IMR-90 (cell line): ENCODE measurements around the gene CDH13. TPM values are rescaled to one million over a fixed set of nuclear protein-coding genes. Genes with fewer than 3 reads are reported as not detected.

Experiments used
- ATAC-seq: fragments of 200-7000 bp; cut with Tn5 transposase; 2 replicates; pipeline ENCODE4 v1.9.1; 2020; ENCODE audit warnings: low read depth, mild to moderate bottlenecking, moderate library complexity
- BruUV-seq: library from RNA; stranded (reverse); fragments of 400-500 nt; replicated peaks from 2 replicates; lab custom pipeline; 2021; lab: Mats Ljungman, UMichigan
- CTCF ChIA-PET: fragments of 300-600 bp; formaldehyde crosslinking; extraction: SDS; loops from one replicate; lab custom pipeline; 2021; ENCODE audit warnings: antibody characterized with exemption; lab: Yijun Ruan, JAX
- POLR2A ChIA-PET: fragments of 300-600 bp; sonication (Branson Sonifier 250); formaldehyde crosslinking; loops from one replicate; lab custom pipeline; 2022; ENCODE audit warnings: antibody characterized with exemption; ENCODE audit not compliant: unreplicated experiment; lab: Charles Lee
- DNase-seq: peaks from one replicate; pipeline ENCODE4 v3.0.0; 2013
- H2AFZ ChIP-seq: replicated peaks from 2 replicates; pipeline ENCODE3; 2013; ENCODE audit warnings: low read length, mild to moderate bottlenecking; ENCODE audit not compliant: poor library complexity
- H2AK5ac ChIP-seq: 2 replicates; pipeline ENCODE4 v1.6.1; 2013; ENCODE audit warnings: low read depth, low read length, inconsistent platforms
- H2AK9ac ChIP-seq: replicated peaks from 2 replicates; pipeline ENCODE3; 2013; ENCODE audit warnings: mild to moderate bottlenecking, low read depth, low read length, moderate library complexity; ENCODE audit not compliant: poor library complexity
- H2BK120ac ChIP-seq: 2 replicates; pipeline ENCODE4 v1.6.1; 2013; ENCODE audit warnings: low read depth, low read length, inconsistent platforms
- H2BK15ac ChIP-seq: 3 replicates; pipeline ENCODE4 v1.6.1; 2013; ENCODE audit warnings: low read depth, low read length, inconsistent platforms
- H2BK20ac ChIP-seq: 2 replicates; pipeline ENCODE4 v1.6.1; 2013; ENCODE audit warnings: low read depth, mild to moderate bottlenecking, inconsistent platforms, low read length, moderate library complexity
- H2BK5ac ChIP-seq: 2 replicates; pipeline ENCODE4 v1.6.1; 2013; ENCODE audit warnings: mild to moderate bottlenecking, low read depth, low read length, inconsistent platforms; ENCODE audit not compliant: poor library complexity, severe bottlenecking
- H3K14ac ChIP-seq: replicated peaks from 2 replicates; pipeline ENCODE4 v1.6.1; 2013; ENCODE audit warnings: low read depth, low read length, inconsistent platforms
- H3K18ac ChIP-seq: 2 replicates; pipeline ENCODE4 v1.6.1; 2013; ENCODE audit warnings: low read depth, low read length, control low read depth
- H3K23ac ChIP-seq: 2 replicates; pipeline ENCODE4 v1.6.1; 2013; ENCODE audit warnings: low read depth, low read length, inconsistent platforms
- H3K27ac ChIP-seq: 2 replicates; pipeline ENCODE4 v1.5.1; 2013; ENCODE audit warnings: mild to moderate bottlenecking, control low read depth, low read length; ENCODE audit not compliant: insufficient read depth
- H3K27me3 ChIP-seq: 2 replicates; pipeline ENCODE4 v1.6.1; 2013; ENCODE audit warnings: low read length; ENCODE audit not compliant: control insufficient read depth, insufficient read depth
- H3K36me3 ChIP-seq: 2 replicates; pipeline ENCODE4 v1.6.1; 2013; ENCODE audit warnings: low read length, mixed read lengths; ENCODE audit not compliant: control insufficient read depth, insufficient read depth
- H3K4ac ChIP-seq: 2 replicates; pipeline ENCODE4 v1.6.1; 2013; ENCODE audit warnings: low read depth, low read length, inconsistent platforms
- H3K4me1 ChIP-seq: 2 replicates; pipeline ENCODE4 v1.6.1; 2013; ENCODE audit warnings: low read length, mixed read lengths; ENCODE audit not compliant: control insufficient read depth, insufficient read depth
- H3K4me2 ChIP-seq: 2 replicates; pipeline ENCODE4 v1.6.1; 2013; ENCODE audit warnings: low read depth, mild to moderate bottlenecking, control low read depth, low read length, moderate library complexity
- H3K4me3 ChIP-seq: 2 replicates; pipeline ENCODE4 v1.5.1; 2013; ENCODE audit warnings: low read depth, mild to moderate bottlenecking, control low read depth, low read length, moderate library complexity; ENCODE audit not compliant: insufficient read depth
- H3K56ac ChIP-seq: 2 replicates; pipeline ENCODE4 v1.6.1; 2013; ENCODE audit warnings: low read length, inconsistent platforms; ENCODE audit not compliant: insufficient read depth; ENCODE audit errors: extremely low read depth
- H3K79me1 ChIP-seq, 2 experiments: 2 replicates each; pipeline ENCODE4 v1.6.1; 2013; ENCODE audit warnings: low read length in 2 of 2, inconsistent platforms in 1 of 2, low read depth in 1 of 2
- H3K9ac ChIP-seq: 2 replicates; pipeline ENCODE4 v1.6.1; 2013; ENCODE audit warnings: low read depth, low read length, control low read depth
- H3K9me1 ChIP-seq: 2 replicates; pipeline ENCODE4 v1.6.1; 2013; ENCODE audit warnings: low read length, inconsistent platforms; ENCODE audit not compliant: insufficient read depth
- H3K9me3 ChIP-seq: 2 replicates; pipeline ENCODE4 v1.6.1; 2013; ENCODE audit warnings: low read length; ENCODE audit not compliant: control insufficient read depth, insufficient read depth
- H4K20me1 ChIP-seq: 2 replicates; pipeline ENCODE4 v1.6.1; 2013; ENCODE audit warnings: low read length, inconsistent platforms; ENCODE audit not compliant: insufficient read depth
- H4K5ac ChIP-seq: 2 replicates; pipeline ENCODE4 v1.6.1; 2013; ENCODE audit warnings: mild to moderate bottlenecking, low read depth, low read length, control low read depth
- H4K8ac ChIP-seq, 2 experiments: 2 replicates each; pipeline ENCODE4 v1.6.1; 2013; ENCODE audit warnings: low read depth in 2 of 2, low read length in 2 of 2, control low read depth in 1 of 2, inconsistent platforms in 1 of 2
- H4K91ac ChIP-seq: 2 replicates; pipeline ENCODE4 v1.6.1; 2013; ENCODE audit warnings: low read depth, low read length, inconsistent platforms; ENCODE audit not compliant: insufficient read depth
- BHLHE40 ChIP-seq: fragments of 150-350 bp; IDR thresholded peaks from 2 replicates; pipeline ENCODE4 v1.6.1; 2016; ENCODE audit warnings: mild to moderate bottlenecking, low read depth, low read length
- CEBPB ChIP-seq: IDR thresholded peaks from 2 replicates; pipeline ENCODE4 v1.6.1; 2012; ENCODE audit warnings: low read depth, low read length, improper control_type of control experiment
- CHD1 ChIP-seq: IDR thresholded peaks from 2 replicates; pipeline ENCODE4 v1.6.1; 2012; ENCODE audit warnings: low read depth, low read length, improper control_type of control experiment
- FOS ChIP-seq: fragments of 150-350 bp; IDR thresholded peaks from 2 replicates; pipeline ENCODE4 v1.6.1; 2016; ENCODE audit warnings: low read depth, low read length
- MAFK ChIP-seq: IDR thresholded peaks from 2 replicates; pipeline ENCODE4 v1.6.1; 2012; ENCODE audit warnings: low read depth, low read length, improper control_type of control experiment
- MAZ ChIP-seq: IDR thresholded peaks from 2 replicates; pipeline ENCODE4 v1.6.1; 2012; ENCODE audit warnings: low read depth, mild to moderate bottlenecking, low read length, improper control_type of control experiment, moderate library complexity, borderline replicate concordance
- MXI1 ChIP-seq: IDR thresholded peaks from 2 replicates; pipeline ENCODE4 v1.6.1; 2012; ENCODE audit warnings: low read depth, mild to moderate bottlenecking, low read length, moderate library complexity, borderline replicate concordance
- NFE2L2 ChIP-seq: fragments of 150-350 bp; IDR thresholded peaks from 2 replicates; pipeline ENCODE4 v1.6.1; 2016; ENCODE audit warnings: low read depth, mild to moderate bottlenecking, low read length
- POLR2A ChIP-seq: IDR thresholded peaks from 2 replicates; pipeline ENCODE4 v1.6.1; 2012; ENCODE audit warnings: mild to moderate bottlenecking, low read depth, low read length
- RAD21 ChIP-seq: IDR thresholded peaks from 2 replicates; pipeline ENCODE4 v1.6.1; 2012; ENCODE audit warnings: low read length, improper control_type of control experiment
- RCOR1 ChIP-seq: IDR thresholded peaks from 2 replicates; pipeline ENCODE4 v1.6.1; 2012; ENCODE audit warnings: mild to moderate bottlenecking, low read length, improper control_type of control experiment; ENCODE audit not compliant: insufficient replicate concordance
- RFX5 ChIP-seq: IDR thresholded peaks from 2 replicates; pipeline ENCODE4 v1.8.0; 2012; ENCODE audit warnings: low read depth, mild to moderate bottlenecking, low read length, moderate library complexity
- SMC3 ChIP-seq: fragments of 150-350 bp; IDR thresholded peaks from 2 replicates; pipeline ENCODE4 v1.6.1; 2016; ENCODE audit warnings: low read depth, mild to moderate bottlenecking, antibody characterized with exemption, low read length, moderate library complexity
- WGBS, 2 experiments: methylation state at CpG; one replicate each; pipeline versions ENCODE4 v1.1.5 to v1.1.7; 2013; ENCODE audit warnings: missing lambda C conversion rate in 2 of 2; ENCODE audit not compliant: insufficient read length in 1 of 2; ENCODE audit errors: extremely low coverage in 2 of 2; 5-methylcytosine and 5-hydroxymethylcytosine counted together
- dilution Hi-C: fragments of 300-500 bp; cut with HindIII; formaldehyde crosslinking; loops from one replicate; pipeline ENCODE4 v1.14.3; 2018; ENCODE audit warnings: low sequenced_read_pairs; ENCODE audit not compliant: unreplicated experiment
- in situ Hi-C: fragments of 300-500 bp; cut with MboI; formaldehyde crosslinking; loops from 3 replicates; pipeline ENCODE4 v1.14.3; 2019; ENCODE audit warnings: low sequenced_read_pairs, inconsistent platforms, mixed read lengths
- intact Hi-C: fragments of 100-400 bp; cut with micrococcal nuclease; formaldehyde crosslinking; loops from 2 replicates; pipeline ENCODE4 v1.10.0; 2022
- polyA plus RNA-seq, 3 experiments: library from polyadenylated mRNA; depleted of rRNA; stranded (reverse); fragments of >200 nt; gene quantifications; 2 replicates each; pipeline ENCODE4 v1.2.3, GENCODE V29; 2012; ENCODE audit warnings: low replicate concordance in 1 of 3
- total RNA-seq: library from RNA; depleted of rRNA; stranded (reverse); fragments of >200 nt; gene quantifications from 2 replicates; pipeline ENCODE4 v1.2.3, GENCODE V29; 2012
- TF ChIP-seq, protein P1 (sequence below): fragments of 150-350 bp; IDR thresholded peaks from 2 replicates; pipeline ENCODE4 v1.6.1; 2017; ENCODE audit warnings: mild to moderate bottlenecking, antibody characterized with exemption, low read length, low read depth
- TF ChIP-seq, protein P2 (sequence below): conservative IDR thresholded peaks from 2 replicates; pipeline ENCODE4 v1.5.1; 2012; ENCODE audit warnings: mild to moderate bottlenecking, low read depth, low read length, improper control_type of control experiment
- TF ChIP-seq, protein P3 (sequence below): fragments of 150-350 bp; IDR thresholded peaks from 2 replicates; pipeline ENCODE4 v1.6.1; 2016; ENCODE audit warnings: low read depth, mild to moderate bottlenecking, low read length, moderate library complexity, borderline replicate concordance

Gene CDH13
- total and polyA plus RNA-seq, 2 of the 4 experiments (the other 2 are of a cell fraction), result 61.6 to 74.7 TPM

DNA sequence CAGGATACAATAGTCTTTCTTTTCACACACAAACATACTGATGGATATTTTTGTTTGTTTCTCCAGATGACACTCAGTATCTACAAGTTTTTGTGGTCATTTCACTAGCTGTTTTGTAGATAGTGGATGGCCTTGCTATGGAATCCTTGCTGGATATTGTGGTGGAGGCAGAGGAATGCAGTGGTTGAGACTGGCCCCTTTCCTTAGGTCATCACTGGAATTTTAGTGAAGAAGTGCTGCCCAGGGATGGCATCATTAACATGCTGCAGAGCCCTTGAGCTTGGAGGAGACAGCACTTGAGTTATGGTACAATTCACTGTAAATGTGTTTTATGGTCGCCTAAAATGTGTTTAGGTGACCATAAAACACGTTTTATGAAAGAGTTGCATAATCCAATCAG, 725.1 kb downstream of the CDH13 start:
- no peak overlapping the region for H2BK15ac ChIP-seq
- no peak overlapping the region for H4K8ac ChIP-seq
- ChIA-PET CTCF (interaction anchor here (1.5 kb wide), 1 partner anchor 721 kb away, joined by 6 read pairs; no protein-coding TSS in a partner anchor), POLR2A (no interaction called here)
- no peaks in the 10 kb centered on the region for H3K4me1 ChIP-seq
- H4K20me1 ChIP-seq, result no peaks in the 10 kb centered on the region
- no peak overlapping the region for H3K23ac ChIP-seq
- no peak overlapping the region for H3K4me3 ChIP-seq
- no peak overlapping the region for H2BK20ac ChIP-seq
- H3K27me3 ChIP-seq, result no peaks in the 10 kb centered on the region
- no CpG with 5 or more reads among the region's 2 CpGs for WGBS, 2 experiments
- H3K9ac ChIP-seq, result no peak overlapping the region
- H2AK5ac ChIP-seq, result no peak overlapping the region
- H2BK120ac ChIP-seq, result no peak overlapping the region
- H3K18ac ChIP-seq, result no peak overlapping the region
- no TSS peak for BruUV-seq
- DNase-seq, result peak; percentile 20
- H3K36me3 ChIP-seq, result no peaks in the 10 kb centered on the region
- H2BK5ac ChIP-seq, result no peak overlapping the region
- H4K91ac ChIP-seq, result no peak overlapping the region
- H3K14ac ChIP-seq, result no peak overlapping the region
- H3K79me1 ChIP-seq, result no peaks in the 10 kb centered on the region; a peak in 1 of 4 replicates
- H3K27ac ChIP-seq, result no peak overlapping the region
- intact Hi-C loops, result loop anchor here (10.0 kb wide), 2 partner anchors 217 to 727 kb away; partner anchors contain the start of gene CDH13
- H2AK9ac ChIP-seq, result no peak overlapping the region
- TF ChIP-seq POLR2A, result no peak
- no peak for TF ChIP-seq CHD1
- TF ChIP-seq SMC3, result no peak
- no peak for TF ChIP-seq BHLHE40
- TF ChIP-seq MAZ, result no peak
- TF ChIP-seq MXI1, result no peak
- TF ChIP-seq FOS, result no peak
- TF ChIP-seq, protein P1, sequence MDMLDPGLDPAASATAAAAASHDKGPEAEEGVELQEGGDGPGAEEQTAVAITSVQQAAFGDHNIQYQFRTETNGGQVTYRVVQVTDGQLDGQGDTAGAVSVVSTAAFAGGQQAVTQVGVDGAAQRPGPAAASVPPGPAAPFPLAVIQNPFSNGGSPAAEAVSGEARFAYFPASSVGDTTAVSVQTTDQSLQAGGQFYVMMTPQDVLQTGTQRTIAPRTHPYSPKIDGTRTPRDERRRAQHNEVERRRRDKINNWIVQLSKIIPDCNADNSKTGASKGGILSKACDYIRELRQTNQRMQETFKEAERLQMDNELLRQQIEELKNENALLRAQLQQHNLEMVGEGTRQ, result no peak
- TF ChIP-seq, protein P2, sequence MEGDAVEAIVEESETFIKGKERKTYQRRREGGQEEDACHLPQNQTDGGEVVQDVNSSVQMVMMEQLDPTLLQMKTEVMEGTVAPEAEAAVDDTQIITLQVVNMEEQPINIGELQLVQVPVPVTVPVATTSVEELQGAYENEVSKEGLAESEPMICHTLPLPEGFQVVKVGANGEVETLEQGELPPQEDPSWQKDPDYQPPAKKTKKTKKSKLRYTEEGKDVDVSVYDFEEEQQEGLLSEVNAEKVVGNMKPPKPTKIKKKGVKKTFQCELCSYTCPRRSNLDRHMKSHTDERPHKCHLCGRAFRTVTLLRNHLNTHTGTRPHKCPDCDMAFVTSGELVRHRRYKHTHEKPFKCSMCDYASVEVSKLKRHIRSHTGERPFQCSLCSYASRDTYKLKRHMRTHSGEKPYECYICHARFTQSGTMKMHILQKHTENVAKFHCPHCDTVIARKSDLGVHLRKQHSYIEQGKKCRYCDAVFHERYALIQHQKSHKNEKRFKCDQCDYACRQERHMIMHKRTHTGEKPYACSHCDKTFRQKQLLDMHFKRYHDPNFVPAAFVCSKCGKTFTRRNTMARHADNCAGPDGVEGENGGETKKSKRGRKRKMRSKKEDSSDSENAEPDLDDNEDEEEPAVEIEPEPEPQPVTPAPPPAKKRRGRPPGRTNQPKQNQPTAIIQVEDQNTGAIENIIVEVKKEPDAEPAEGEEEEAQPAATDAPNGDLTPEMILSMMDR, result no peak
- TF ChIP-seq RFX5, result no peak
- TF ChIP-seq MAFK, result no peak
- TF ChIP-seq, protein P3, sequence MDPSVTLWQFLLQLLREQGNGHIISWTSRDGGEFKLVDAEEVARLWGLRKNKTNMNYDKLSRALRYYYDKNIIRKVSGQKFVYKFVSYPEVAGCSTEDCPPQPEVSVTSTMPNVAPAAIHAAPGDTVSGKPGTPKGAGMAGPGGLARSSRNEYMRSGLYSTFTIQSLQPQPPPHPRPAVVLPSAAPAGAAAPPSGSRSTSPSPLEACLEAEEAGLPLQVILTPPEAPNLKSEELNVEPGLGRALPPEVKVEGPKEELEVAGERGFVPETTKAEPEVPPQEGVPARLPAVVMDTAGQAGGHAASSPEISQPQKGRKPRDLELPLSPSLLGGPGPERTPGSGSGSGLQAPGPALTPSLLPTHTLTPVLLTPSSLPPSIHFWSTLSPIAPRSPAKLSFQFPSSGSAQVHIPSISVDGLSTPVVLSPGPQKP, result no peak
- no peak for TF ChIP-seq RCOR1
- no peak for TF ChIP-seq CEBPB
- no peak for TF ChIP-seq RAD21
- TF ChIP-seq NFE2L2, result no peak
- H3K56ac ChIP-seq, result no peak overlapping the region
- in situ Hi-C loops, result no loop called here
- ATAC-seq, result peak; percentile 67
- H4K5ac ChIP-seq, result no peak overlapping the region
- H2AFZ ChIP-seq, result no peak overlapping the region
- H3K4me2 ChIP-seq, result no peak overlapping the region
- dilution Hi-C loops, result no loop called here
- H3K9me3 ChIP-seq, result no peaks in the 10 kb centered on the region
- H3K4ac ChIP-seq, result no peak overlapping the region
- 0 out of 2 replicates have a peak, but pooled peaks cover 4% of the 10 kb centered on the region for H3K9me1 ChIP-seq
